Right lobe of liver (tissue), 4 donors: ENCODE measurements around the gene CENPX.

Source experiments
- POLR2A ChIP-seq: fragments of 450-650 bp; IDR thresholded peaks from one replicate; pipeline ENCODE4 v1.6.1; 2017; ENCODE audit warnings: antibody characterized with exemption, mild to moderate bottlenecking
- TF ChIP-seq, protein P1 (sequence below), 4 donors: fragments of 200-600 bp in 3 of 4; fragments of 450-650 bp in 1 of 4; IDR thresholded peaks; one replicate each; pipeline versions ENCODE4 v1.5.1 to v1.8.0; 2016 to 2022; ENCODE audit warnings: antibody characterized with exemption in 4 of 4, mild to moderate bottlenecking in 2 of 4
- donor health status: DM: no; HTN: no; CAD: no.
- donor health status: DM: no; HTN: no; CAD: no.
- donor health status: DM: no; HTN: yes; CAD: no.

- TF ChIP-seq, protein P1, sequence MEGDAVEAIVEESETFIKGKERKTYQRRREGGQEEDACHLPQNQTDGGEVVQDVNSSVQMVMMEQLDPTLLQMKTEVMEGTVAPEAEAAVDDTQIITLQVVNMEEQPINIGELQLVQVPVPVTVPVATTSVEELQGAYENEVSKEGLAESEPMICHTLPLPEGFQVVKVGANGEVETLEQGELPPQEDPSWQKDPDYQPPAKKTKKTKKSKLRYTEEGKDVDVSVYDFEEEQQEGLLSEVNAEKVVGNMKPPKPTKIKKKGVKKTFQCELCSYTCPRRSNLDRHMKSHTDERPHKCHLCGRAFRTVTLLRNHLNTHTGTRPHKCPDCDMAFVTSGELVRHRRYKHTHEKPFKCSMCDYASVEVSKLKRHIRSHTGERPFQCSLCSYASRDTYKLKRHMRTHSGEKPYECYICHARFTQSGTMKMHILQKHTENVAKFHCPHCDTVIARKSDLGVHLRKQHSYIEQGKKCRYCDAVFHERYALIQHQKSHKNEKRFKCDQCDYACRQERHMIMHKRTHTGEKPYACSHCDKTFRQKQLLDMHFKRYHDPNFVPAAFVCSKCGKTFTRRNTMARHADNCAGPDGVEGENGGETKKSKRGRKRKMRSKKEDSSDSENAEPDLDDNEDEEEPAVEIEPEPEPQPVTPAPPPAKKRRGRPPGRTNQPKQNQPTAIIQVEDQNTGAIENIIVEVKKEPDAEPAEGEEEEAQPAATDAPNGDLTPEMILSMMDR (IDR thresholded peaks at IDR 0.05), result no peak
- no peak for TF ChIP-seq POLR2A
Observed at GRCh38 chr17:81980122-81980521, 42.6 kb downstream of the CENPX start.
